ENCODE results near the gene ITPKB. TPM values are rescaled to one million over a fixed set of nuclear protein-coding genes. Genes with fewer than 3 reads are reported as not detected.

The ITPKB gene
- total RNA-seq, 4 donors from 2014 or later = 29.7 to 117 (median 44.9) TPM

DNA sequence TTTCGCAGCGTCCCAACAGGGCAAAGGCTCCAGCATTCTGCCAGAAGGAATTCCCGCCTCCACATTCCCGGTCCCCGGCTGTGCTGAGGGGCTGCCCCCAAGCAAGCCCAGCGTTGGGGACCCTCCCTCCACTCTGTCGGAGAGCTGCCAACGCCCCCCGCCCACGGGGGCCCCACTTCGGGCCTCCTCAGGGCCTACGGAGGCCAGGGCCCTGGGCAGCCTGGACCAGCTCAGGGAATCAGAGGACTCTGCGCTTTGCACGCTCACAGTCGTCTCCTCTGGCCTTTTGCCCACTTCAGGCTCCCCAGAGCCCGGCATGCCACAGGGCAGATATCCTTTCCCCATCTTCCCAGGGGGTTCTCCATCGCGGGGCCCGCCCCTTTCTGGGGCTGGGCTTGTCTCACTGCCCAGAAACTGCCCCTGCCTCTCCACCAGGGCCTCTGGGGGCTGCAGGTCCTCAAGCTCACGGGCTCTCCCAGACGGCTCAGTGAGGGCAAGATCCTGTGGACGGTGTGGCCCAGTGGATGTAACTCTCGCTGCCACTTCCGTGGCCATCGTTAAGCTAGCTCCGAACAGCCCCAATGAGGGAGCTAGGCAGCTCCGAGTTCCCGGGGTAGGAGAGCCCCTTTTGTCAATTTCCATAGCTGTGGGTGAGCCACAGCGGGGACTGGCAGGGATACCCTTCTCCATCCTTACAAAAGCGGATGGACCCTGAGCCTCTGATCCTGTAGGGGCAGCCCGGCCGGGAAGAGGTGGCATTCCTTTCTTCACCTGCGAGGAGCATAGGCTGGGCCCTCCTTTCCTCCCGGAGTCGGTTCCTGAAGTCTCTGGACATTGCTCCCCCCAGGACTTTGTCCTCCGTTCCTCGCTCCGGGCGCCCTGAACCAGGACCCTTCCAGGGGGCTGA is 2.8 kb downstream of the ITPKB start:
- no peaks in the 10 kb centered on the region for H3K27me3 ChIP-seq
- H3K36me3 ChIP-seq = no peaks in the 10 kb centered on the region
- H3K9me3 ChIP-seq = no peaks in the 10 kb centered on the region
- H3K4me3 ChIP-seq = peak overlapping the region; percentile 83 to 87
- intact Hi-C loops (cut with DNase I; ENCODE audit: low total_unique reads) = loop anchor here (5.0 kb wide), 1 partner anchor 94 kb away; no protein-coding TSS in a partner anchor
- H3K27ac ChIP-seq = peak overlapping the region; percentile 97 to 98
- peak; percentile 67 to 70 for DNase-seq
- peaks cover 4 to 11% of the 10 kb centered on the region in 2 donors for H3K4me1 ChIP-seq
- TF ChIP-seq, protein P1, sequence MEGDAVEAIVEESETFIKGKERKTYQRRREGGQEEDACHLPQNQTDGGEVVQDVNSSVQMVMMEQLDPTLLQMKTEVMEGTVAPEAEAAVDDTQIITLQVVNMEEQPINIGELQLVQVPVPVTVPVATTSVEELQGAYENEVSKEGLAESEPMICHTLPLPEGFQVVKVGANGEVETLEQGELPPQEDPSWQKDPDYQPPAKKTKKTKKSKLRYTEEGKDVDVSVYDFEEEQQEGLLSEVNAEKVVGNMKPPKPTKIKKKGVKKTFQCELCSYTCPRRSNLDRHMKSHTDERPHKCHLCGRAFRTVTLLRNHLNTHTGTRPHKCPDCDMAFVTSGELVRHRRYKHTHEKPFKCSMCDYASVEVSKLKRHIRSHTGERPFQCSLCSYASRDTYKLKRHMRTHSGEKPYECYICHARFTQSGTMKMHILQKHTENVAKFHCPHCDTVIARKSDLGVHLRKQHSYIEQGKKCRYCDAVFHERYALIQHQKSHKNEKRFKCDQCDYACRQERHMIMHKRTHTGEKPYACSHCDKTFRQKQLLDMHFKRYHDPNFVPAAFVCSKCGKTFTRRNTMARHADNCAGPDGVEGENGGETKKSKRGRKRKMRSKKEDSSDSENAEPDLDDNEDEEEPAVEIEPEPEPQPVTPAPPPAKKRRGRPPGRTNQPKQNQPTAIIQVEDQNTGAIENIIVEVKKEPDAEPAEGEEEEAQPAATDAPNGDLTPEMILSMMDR (IDR thresholded peaks at IDR 0.05) = no peak
- TF ChIP-seq POLR2A (IDR thresholded peaks at IDR 0.05) = peak in 1 of 2 donors; percentile 26

DNA sequence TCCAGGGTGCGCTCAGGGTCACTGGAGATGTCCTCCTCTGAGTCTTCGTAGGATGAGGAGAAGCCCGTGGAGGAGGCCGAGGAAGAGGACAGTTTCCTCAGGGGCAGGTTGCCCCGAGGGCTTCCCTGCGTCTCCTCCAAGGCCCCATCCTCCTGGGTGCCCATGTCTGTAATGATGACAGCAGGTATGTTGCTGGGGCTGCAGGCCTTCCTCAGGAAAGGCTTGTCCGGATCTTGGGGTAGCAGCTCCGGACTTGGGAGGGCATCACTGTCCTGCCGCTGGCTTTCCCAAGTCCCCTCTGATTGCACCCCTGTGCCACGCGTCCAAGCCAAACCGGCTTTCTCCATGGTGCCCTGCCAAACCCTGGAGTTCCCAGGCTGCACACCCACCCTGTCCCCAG is 3.5 kb downstream of the ITPKB start:
- TF ChIP-seq, protein P1 (IDR thresholded peaks at IDR 0.05) = no peak
- no peak for TF ChIP-seq POLR2A (IDR thresholded peaks at IDR 0.05)
- no peak for DNase-seq
- Histone ChIP-seq H3K27ac (peak overlapping the region; percentile 97 to 98), H3K27me3 (no peaks in the 10 kb centered on the region), H3K4me3 (peak overlapping the region; percentile 83 to 87), H3K36me3 (no peaks in the 10 kb centered on the region), H3K9me3 (no peaks in the 10 kb centered on the region), H3K4me1 (peaks cover 4 to 11% of the 10 kb centered on the region in 2 donors)
- intact Hi-C loops (cut with DNase I; ENCODE audit: low total_unique reads) = loop anchor here (5.0 kb wide), 1 partner anchor 93 kb away; no protein-coding TSS in a partner anchor

DNA sequence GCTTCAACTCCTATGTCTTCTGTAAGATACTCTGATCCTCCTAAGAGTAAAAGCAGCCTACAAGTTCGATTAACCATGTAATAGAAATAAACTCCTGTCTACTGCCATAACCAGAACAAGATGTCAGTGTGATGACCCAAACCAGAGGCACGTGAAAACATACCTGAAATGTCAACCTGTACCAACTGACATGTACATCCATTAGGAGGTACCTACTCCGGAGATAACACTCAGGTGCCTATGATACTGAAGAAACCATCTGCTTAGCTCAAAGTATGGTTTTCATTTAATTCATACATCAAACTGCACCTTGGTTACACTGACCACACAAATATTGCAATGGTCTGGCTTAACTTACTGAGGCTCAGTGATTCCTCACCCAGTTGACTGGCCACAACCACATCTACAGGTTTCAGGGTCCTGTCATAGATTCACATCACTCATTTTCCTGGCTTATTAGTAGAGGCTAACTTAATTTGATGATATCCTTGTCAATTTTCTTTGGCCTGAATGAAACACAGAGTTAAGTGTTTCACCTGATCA is 4.4 kb downstream of the ITPKB start:
- Histone ChIP-seq H3K4me1 (peaks cover 4 to 6% of the 10 kb centered on the region in 2 donors), H3K27me3 (no peaks in the 10 kb centered on the region), H3K9me3 (no peaks in the 10 kb centered on the region), H3K36me3 (no peaks in the 10 kb centered on the region), H3K4me3 (peak overlapping the region; percentile 83 to 87), H3K27ac (peak overlapping the region; percentile 97 to 98)
- TF ChIP-seq, protein P1 (IDR thresholded peaks at IDR 0.05) = no peak
- no peak for TF ChIP-seq POLR2A (IDR thresholded peaks at IDR 0.05)
- intact Hi-C loops (cut with DNase I; ENCODE audit: low total_unique reads) = loop anchor here (5.0 kb wide), 1 partner anchor 92 kb away; no protein-coding TSS in a partner anchor
- DNase-seq = no peak

DNA sequence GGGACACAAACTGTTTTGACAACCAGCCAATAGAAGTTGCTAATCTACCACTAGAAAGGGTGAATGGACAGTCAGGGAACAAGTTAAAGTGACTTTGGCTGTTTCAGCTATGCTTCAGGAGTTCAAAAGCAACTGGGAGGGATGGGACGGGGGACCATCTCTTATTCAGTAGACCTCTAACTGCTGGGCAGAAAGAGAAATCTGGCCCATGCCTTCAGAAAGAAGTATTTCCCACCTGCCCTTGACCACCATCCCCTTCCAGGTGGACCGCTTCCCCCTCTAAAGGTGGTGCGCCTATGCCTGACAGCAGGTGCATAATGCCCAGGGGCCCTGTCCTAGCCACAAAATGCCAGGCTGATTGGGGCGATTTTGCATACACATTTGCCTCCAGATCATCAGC is 5.2 kb downstream of the ITPKB start:
- H3K4me3 ChIP-seq = peak overlapping the region; percentile 83 to 87
- TF ChIP-seq, protein P1 (IDR thresholded peaks at IDR 0.05) = no peak
- no peak for TF ChIP-seq POLR2A (IDR thresholded peaks at IDR 0.05)
- H3K9me3 ChIP-seq = no peaks in the 10 kb centered on the region
- no peak for DNase-seq
- peaks cover 5 to 8% of the 10 kb centered on the region in 2 donors for H3K4me1 ChIP-seq
- no peaks in the 10 kb centered on the region for H3K36me3 ChIP-seq
- intact Hi-C loops (cut with DNase I; ENCODE audit: low total_unique reads) = no loop called here
- peak overlapping the region; percentile 97 to 98 for H3K27ac ChIP-seq
- H3K27me3 ChIP-seq = no peaks in the 10 kb centered on the region

DNA sequence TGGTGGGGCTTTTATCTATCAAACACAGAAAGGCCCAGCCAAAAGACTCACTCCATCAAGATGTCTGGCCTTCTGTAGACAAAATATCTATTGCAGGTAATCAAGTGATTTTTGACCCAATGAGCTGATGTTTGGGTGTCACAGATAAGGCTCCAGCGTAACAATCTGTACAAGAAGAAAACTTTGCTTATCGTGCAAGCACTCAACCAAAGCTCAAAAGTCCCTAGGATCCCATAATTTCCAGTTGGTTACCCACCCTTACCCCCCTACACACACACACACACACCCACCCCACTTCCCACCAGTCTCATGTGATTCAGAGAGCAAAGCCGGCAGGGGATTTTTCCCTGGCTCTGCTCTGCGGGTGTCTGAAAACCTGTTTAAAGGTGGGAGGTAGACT is 5.8 kb downstream of the ITPKB start:
- H3K27ac ChIP-seq = peak overlapping the region; percentile 97 to 98
- intact Hi-C loops (cut with DNase I; ENCODE audit: low total_unique reads) = no loop called here

More for the DNA sequence above, 5.8 kb downstream of the ITPKB start:
- Histone ChIP-seq H3K4me1 (peaks cover 5 to 10% of the 10 kb centered on the region in 2 donors), H3K36me3 (no peaks in the 10 kb centered on the region), H3K9me3 (no peaks in the 10 kb centered on the region), H3K27me3 (no peaks in the 10 kb centered on the region), H3K4me3 (peak overlapping the region; percentile 83 to 87)
- DNase-seq = no peak
- TF ChIP-seq POLR2A (IDR thresholded peaks at IDR 0.05) = no peak
- TF ChIP-seq, protein P1 (IDR thresholded peaks at IDR 0.05) = no peak
